Liver (tissue), 9 donors: Measurements from ENCODE around the gene THSD4. TPM values are rescaled to one million over a fixed set of nuclear protein-coding genes. Genes with fewer than 3 reads are reported as not detected.

Experiments
- DNase-seq: peaks from one replicate; pipeline ENCODE4 v3.0.0-alpha.2; 2017; ENCODE audit warnings: low spot score
- H3K27ac ChIP-seq, 2 donors: one replicate each; pipeline ENCODE4 v1.7.0; 2013; ENCODE audit warnings: inconsistent platforms in 2 of 2, low read length in 2 of 2, control low read depth in 1 of 2, low read depth in 1 of 2, mild to moderate bottlenecking in 1 of 2
- H3K27me3 ChIP-seq, 4 donors: one replicate each; pipeline versions ENCODE4 v1.6.1 to v1.7.0; 2013; ENCODE audit warnings: low read length in 3 of 4, inconsistent platforms in 1 of 4, mild to moderate bottlenecking in 1 of 4, moderate library complexity in 1 of 4; ENCODE audit not compliant: control insufficient read depth in 4 of 4, insufficient read depth in 4 of 4
- H3K36me3 ChIP-seq, 4 donors: one replicate each; pipeline versions ENCODE4 v1.6.1 to v1.7.0; 2013; ENCODE audit warnings: low read length in 3 of 4, mild to moderate bottlenecking in 3 of 4, low read depth in 1 of 4, moderate library complexity in 1 of 4; ENCODE audit not compliant: control insufficient read depth in 4 of 4, insufficient read depth in 3 of 4
- H3K4me1 ChIP-seq, 4 donors: one replicate each; pipeline versions ENCODE4 v1.6.1 to v1.7.0; 2013; ENCODE audit warnings: low read length in 3 of 4, mild to moderate bottlenecking in 3 of 4, moderate library complexity in 1 of 4; ENCODE audit not compliant: control insufficient read depth in 4 of 4, insufficient read depth in 4 of 4
- H3K4me3 ChIP-seq, 3 donors: one replicate each; pipeline versions ENCODE4 v1.6.1 to v1.7.0; 2013; ENCODE audit warnings: low read length in 3 of 3, control low read depth in 1 of 3, low read depth in 1 of 3, mild to moderate bottlenecking in 1 of 3
- H3K9ac ChIP-seq, 2 donors: one replicate each; pipeline ENCODE4 v1.7.0; 2013; ENCODE audit warnings: low read length in 2 of 2, mild to moderate bottlenecking in 2 of 2, moderate library complexity in 2 of 2, control low read depth in 1 of 2, low read depth in 1 of 2
- H3K9me3 ChIP-seq, 4 donors: one replicate each; pipeline versions ENCODE4 v1.6.1 to v1.7.0; 2013; ENCODE audit warnings: low read length in 3 of 4; ENCODE audit not compliant: control insufficient read depth in 4 of 4
- EGR1 ChIP-seq, 2 donors: IDR thresholded peaks; 2 replicates each; pipeline ENCODE4 v1.6.1; 2016 to 2018; ENCODE audit warnings: antibody characterized with exemption in 2 of 2, low read depth in 2 of 2
- FOXA1 ChIP-seq: IDR thresholded peaks from 2 replicates; pipeline ENCODE4 v1.6.1; 2016; ENCODE audit warnings: antibody characterized with exemption
- FOXA2 ChIP-seq: IDR thresholded peaks from 2 replicates; pipeline ENCODE4 v1.6.1; 2016; ENCODE audit warnings: antibody characterized with exemption
- GABPA ChIP-seq, 2 donors: IDR thresholded peaks in 1 of 2; conservative IDR thresholded peaks in 1 of 2; 2 replicates each; pipeline ENCODE4 v1.6.1; 2016; ENCODE audit warnings: antibody characterized with exemption in 2 of 2, mild to moderate bottlenecking in 1 of 2, moderate library complexity in 1 of 2
- HNF4A ChIP-seq, 2 donors: conservative IDR thresholded peaks; 2 replicates each; pipeline ENCODE4 v1.6.1; 2016; ENCODE audit warnings: antibody characterized with exemption in 2 of 2, mild to moderate bottlenecking in 2 of 2
- HNF4G ChIP-seq: IDR thresholded peaks from 2 replicates; pipeline ENCODE4 v1.6.1; 2016; ENCODE audit warnings: antibody characterized with exemption
- MAX ChIP-seq: IDR thresholded peaks from 2 replicates; pipeline ENCODE4 v1.6.1; 2016; ENCODE audit warnings: antibody characterized with exemption
- NR2F2 ChIP-seq: IDR thresholded peaks from 2 replicates; pipeline ENCODE4 v1.6.1; 2016; ENCODE audit warnings: antibody characterized with exemption
- SP1 ChIP-seq: IDR thresholded peaks from 2 replicates; pipeline ENCODE4 v1.6.1; 2018; ENCODE audit warnings: antibody characterized with exemption, mild to moderate bottlenecking
- TAF1 ChIP-seq: conservative IDR thresholded peaks from 2 replicates; pipeline ENCODE4 v1.6.1; 2016; ENCODE audit warnings: antibody characterized with exemption, mild to moderate bottlenecking
- YY1 ChIP-seq: IDR thresholded peaks from 2 replicates; pipeline ENCODE4 v1.6.1; 2016; ENCODE audit warnings: antibody characterized with exemption, mild to moderate bottlenecking
- WGBS: extraction: QIAGEN DNeasy Blood & Tissue Kit; methylation state at CpG from one replicate; pipeline ENCODE4 v1.1.7; 2013; 5-methylcytosine and 5-hydroxymethylcytosine counted together
- polyA plus RNA-seq, 2 donors: library from polyadenylated mRNA; stranded (reverse) in 1 of 2; unstranded in 1 of 2; fragments of 200-250 nt in 1 of 2; fragments of >200 nt in 1 of 2; fragmentation: Nextera tagmentation in 1 of 2; extraction: Ambion mirVana in 1 of 2; gene quantifications; one replicate each; pipeline versions ENCODE4 v1.2.1 to v1.2.3, GENCODE V29; 2013 to 2015
- total RNA-seq, 2 donors: library from RNA; depleted of rRNA; stranded (reverse); fragments of >200 nt; gene quantifications; one replicate each; pipeline ENCODE4 v1.2.3, GENCODE V29; 2014
- TF ChIP-seq, protein P1 (sequence below): IDR thresholded peaks from 2 replicates; pipeline ENCODE4 v1.6.1; 2016; ENCODE audit warnings: antibody characterized with exemption, mild to moderate bottlenecking
- TF ChIP-seq, protein P2 (sequence below): IDR thresholded peaks from 2 replicates; pipeline ENCODE4 v1.6.1; 2016; ENCODE audit warnings: antibody characterized with exemption
- TF ChIP-seq, protein P3 (sequence below): fragments of 150-350 bp; IDR thresholded peaks from 2 replicates; pipeline ENCODE4 v1.5.1; 2017; ENCODE audit warnings: improper control_type of control experiment, low read depth, low read length; ENCODE audit not compliant: missing input control
- donor health status: healthy.
- donor health status: healthy.
- donor health status: healthy.
- donor health status: healthy.
- donor health status: healthy.

Gene THSD4
- total and polyA plus RNA-seq, 4 donors: 0.23 to 11.5 (median 1.9) TPM

- no peak for TF ChIP-seq HNF4A (conservative IDR thresholded peaks at IDR 0.05)
- TF ChIP-seq, protein P1, sequence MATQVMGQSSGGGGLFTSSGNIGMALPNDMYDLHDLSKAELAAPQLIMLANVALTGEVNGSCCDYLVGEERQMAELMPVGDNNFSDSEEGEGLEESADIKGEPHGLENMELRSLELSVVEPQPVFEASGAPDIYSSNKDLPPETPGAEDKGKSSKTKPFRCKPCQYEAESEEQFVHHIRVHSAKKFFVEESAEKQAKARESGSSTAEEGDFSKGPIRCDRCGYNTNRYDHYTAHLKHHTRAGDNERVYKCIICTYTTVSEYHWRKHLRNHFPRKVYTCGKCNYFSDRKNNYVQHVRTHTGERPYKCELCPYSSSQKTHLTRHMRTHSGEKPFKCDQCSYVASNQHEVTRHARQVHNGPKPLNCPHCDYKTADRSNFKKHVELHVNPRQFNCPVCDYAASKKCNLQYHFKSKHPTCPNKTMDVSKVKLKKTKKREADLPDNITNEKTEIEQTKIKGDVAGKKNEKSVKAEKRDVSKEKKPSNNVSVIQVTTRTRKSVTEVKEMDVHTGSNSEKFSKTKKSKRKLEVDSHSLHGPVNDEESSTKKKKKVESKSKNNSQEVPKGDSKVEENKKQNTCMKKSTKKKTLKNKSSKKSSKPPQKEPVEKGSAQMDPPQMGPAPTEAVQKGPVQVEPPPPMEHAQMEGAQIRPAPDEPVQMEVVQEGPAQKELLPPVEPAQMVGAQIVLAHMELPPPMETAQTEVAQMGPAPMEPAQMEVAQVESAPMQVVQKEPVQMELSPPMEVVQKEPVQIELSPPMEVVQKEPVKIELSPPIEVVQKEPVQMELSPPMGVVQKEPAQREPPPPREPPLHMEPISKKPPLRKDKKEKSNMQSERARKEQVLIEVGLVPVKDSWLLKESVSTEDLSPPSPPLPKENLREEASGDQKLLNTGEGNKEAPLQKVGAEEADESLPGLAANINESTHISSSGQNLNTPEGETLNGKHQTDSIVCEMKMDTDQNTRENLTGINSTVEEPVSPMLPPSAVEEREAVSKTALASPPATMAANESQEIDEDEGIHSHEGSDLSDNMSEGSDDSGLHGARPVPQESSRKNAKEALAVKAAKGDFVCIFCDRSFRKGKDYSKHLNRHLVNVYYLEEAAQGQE: no peak
- TF ChIP-seq, protein P2, sequence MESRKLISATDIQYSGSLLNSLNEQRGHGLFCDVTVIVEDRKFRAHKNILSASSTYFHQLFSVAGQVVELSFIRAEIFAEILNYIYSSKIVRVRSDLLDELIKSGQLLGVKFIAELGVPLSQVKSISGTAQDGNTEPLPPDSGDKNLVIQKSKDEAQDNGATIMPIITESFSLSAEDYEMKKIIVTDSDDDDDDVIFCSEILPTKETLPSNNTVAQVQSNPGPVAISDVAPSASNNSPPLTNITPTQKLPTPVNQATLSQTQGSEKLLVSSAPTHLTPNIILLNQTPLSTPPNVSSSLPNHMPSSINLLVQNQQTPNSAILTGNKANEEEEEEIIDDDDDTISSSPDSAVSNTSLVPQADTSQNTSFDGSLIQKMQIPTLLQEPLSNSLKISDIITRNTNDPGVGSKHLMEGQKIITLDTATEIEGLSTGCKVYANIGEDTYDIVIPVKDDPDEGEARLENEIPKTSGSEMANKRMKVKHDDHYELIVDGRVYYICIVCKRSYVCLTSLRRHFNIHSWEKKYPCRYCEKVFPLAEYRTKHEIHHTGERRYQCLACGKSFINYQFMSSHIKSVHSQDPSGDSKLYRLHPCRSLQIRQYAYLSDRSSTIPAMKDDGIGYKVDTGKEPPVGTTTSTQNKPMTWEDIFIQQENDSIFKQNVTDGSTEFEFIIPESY: no peak
- TF ChIP-seq, protein P3, sequence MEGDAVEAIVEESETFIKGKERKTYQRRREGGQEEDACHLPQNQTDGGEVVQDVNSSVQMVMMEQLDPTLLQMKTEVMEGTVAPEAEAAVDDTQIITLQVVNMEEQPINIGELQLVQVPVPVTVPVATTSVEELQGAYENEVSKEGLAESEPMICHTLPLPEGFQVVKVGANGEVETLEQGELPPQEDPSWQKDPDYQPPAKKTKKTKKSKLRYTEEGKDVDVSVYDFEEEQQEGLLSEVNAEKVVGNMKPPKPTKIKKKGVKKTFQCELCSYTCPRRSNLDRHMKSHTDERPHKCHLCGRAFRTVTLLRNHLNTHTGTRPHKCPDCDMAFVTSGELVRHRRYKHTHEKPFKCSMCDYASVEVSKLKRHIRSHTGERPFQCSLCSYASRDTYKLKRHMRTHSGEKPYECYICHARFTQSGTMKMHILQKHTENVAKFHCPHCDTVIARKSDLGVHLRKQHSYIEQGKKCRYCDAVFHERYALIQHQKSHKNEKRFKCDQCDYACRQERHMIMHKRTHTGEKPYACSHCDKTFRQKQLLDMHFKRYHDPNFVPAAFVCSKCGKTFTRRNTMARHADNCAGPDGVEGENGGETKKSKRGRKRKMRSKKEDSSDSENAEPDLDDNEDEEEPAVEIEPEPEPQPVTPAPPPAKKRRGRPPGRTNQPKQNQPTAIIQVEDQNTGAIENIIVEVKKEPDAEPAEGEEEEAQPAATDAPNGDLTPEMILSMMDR: no peak
- TF ChIP-seq MAX: no peak
- TF ChIP-seq NR2F2: no peak
- TF ChIP-seq SP1: no peak
- TF ChIP-seq HNF4G: no peak
- TF ChIP-seq FOXA2: no peak
- Histone ChIP-seq H3K4me3 (no peak overlapping the region), H3K9ac (no peak overlapping the region), H3K36me3 (peaks cover 0 to 4% (median 0%) of the 10 kb centered on the region in 4 donors), H3K9me3 (no peaks in the 10 kb centered on the region), H3K27me3 (no peaks in the 10 kb centered on the region), H3K4me1 (no peaks in the 10 kb centered on the region), H3K27ac (no peak overlapping the region)
- WGBS: 75% methylated on average over 6 of the region's 6 CpGs
- no peak for DNase-seq
These were observed 116.5 kb downstream of the THSD4 start for GRCh38 chr15:71231758-71232157.

DNA sequence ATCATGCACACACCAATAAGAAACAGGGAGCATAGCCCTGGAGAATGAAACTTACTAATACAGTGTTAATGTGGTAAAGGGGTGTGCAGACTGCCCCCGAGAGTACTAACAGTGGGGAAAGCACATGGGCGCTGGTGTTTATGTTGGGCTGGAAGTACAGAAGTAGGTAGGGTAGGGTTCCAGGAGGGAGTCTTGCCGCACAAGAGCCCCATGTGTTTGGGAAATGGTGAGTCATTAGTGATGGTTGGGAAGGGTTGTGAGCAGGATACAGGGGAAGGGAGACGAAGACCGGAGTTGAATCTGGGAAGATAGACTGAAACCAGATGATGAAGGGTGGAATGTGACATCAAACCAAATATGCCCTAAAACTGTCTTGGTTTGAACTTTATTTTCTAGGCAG, 117.1 kb downstream of the THSD4 start:
- Histone ChIP-seq H3K4me1 (peaks cover 0 to 3% (median 1%) of the 10 kb centered on the region in 4 donors), H3K36me3 (peaks cover 0 to 3% (median 0%) of the 10 kb centered on the region in 4 donors), H3K9ac (no peak overlapping the region), H3K27me3 (no peaks in the 10 kb centered on the region), H3K4me3 (no peak overlapping the region), H3K27ac (no peak overlapping the region), H3K9me3 (no peaks in the 10 kb centered on the region)
- DNase-seq: no peak
- 97% methylated on average over 5 of the region's 5 CpGs for WGBS
- TF ChIP-seq, protein P3: no peak
- TF ChIP-seq GABPA (IDR thresholded peaks at IDR 0.05 in 1 of 2, conservative IDR thresholded peaks at IDR 0.05 in 1 of 2): no peak
- TF ChIP-seq NR2F2: no peak
- TF ChIP-seq FOXA1: no peak
- TF ChIP-seq SP1: no peak
- TF ChIP-seq, protein P1: no peak
- no peak for TF ChIP-seq HNF4G
- TF ChIP-seq EGR1 (IDR thresholded peaks at IDR 0.05; ENCODE audit: low read depth in 2 of 2): no peak
- TF ChIP-seq YY1: no peak
- no peak for TF ChIP-seq FOXA2
- TF ChIP-seq, protein P2: no peak
- TF ChIP-seq TAF1: no peak
- TF ChIP-seq HNF4A (conservative IDR thresholded peaks at IDR 0.05): no peak
- no peak for TF ChIP-seq MAX
